ENCODE measurements around the gene GIGYF2. TPM values are rescaled to one million over a fixed set of nuclear protein-coding genes. Genes with fewer than 3 reads are reported as not detected.
A peak's percentile ranks its signal among the peaks of the same experiment; 100 is the strongest.

Gene GIGYF2
- total RNA-seq, 4 donors from 2014 or later, result 40.8 to 146 (median 76.0) TPM

GRCh38 chr2:232761301-232761907, 64.3 kb downstream of the GIGYF2 start:
- 48 to 63% methylated on average over 3 of the region's 3 CpGs for WGBS, 2 donors (ENCODE audit: low coverage in 1 of 2)
- no peak overlapping the region for H3K4me3 ChIP-seq
- in situ Hi-C loops (cut with MboI; ENCODE audit: low pct_ligation_motif_present in 1 of 4, low pct_unique_long_range_greater_than_20kb in 1 of 4, low sequenced_read_pairs in 3 of 4), result no loop called here
- no peak overlapping the region for H3K27ac ChIP-seq
- intact Hi-C loops (cut with DNase I; ENCODE audit: low total_unique reads), result no loop called here
- H3K4me1 ChIP-seq, result no peaks in the 10 kb centered on the region
- H3K36me3 ChIP-seq, result peaks cover 0 to 26% (median 12%) of the 10 kb centered on the region in 4 donors
- peak; percentile 23 for DNase-seq
- TF ChIP-seq EP300 (IDR thresholded peaks at IDR 0.05; ENCODE audit: low read depth) (no peak), CTCF (IDR thresholded peaks at IDR 0.05) (peak; percentile 28 to 49 (median 44))
- no peaks in the 10 kb centered on the region for H3K9me3 ChIP-seq
- H3K27me3 ChIP-seq, result no peaks in the 10 kb centered on the region

- intact Hi-C loops (cut with DNase I; ENCODE audit: low total_unique reads), result no loop called here
- Histone ChIP-seq H3K27me3 (no peaks in the 10 kb centered on the region), H3K9me3 (no peaks in the 10 kb centered on the region), H3K4me3 (no peak overlapping the region), H3K27ac (no peak overlapping the region), H3K4me1 (peaks cover 0 to 4% (median 0%) of the 10 kb centered on the region in 4 donors), H3K36me3 (peaks cover 0 to 26% (median 6%) of the 10 kb centered on the region in 4 donors)
- 98 to 100% methylated on average over 1 of the region's 1 CpG for WGBS, 2 donors (ENCODE audit: low coverage in 1 of 2)
- in situ Hi-C loops (cut with MboI; ENCODE audit: low pct_ligation_motif_present in 1 of 4, low pct_unique_long_range_greater_than_20kb in 1 of 4, low sequenced_read_pairs in 3 of 4), result no loop called here
- no peak for TF ChIP-seq POLR2AphosphoS5 (IDR thresholded peaks at IDR 0.05)
- TF ChIP-seq EP300 (IDR thresholded peaks at IDR 0.05; ENCODE audit: low read depth), result no peak
- no peak for TF ChIP-seq CTCF (IDR thresholded peaks at IDR 0.05)
- no peak for TF ChIP-seq POLR2A (IDR thresholded peaks at IDR 0.05)
- DNase-seq, result no peak
These were observed 70.7 kb downstream of the GIGYF2 start for GRCh38 chr2:232767866-232768265.

GRCh38 chr2:232770207-232770606, 73.1 kb downstream of the GIGYF2 start:
- DNase-seq, result no peak
- in situ Hi-C loops (cut with MboI; ENCODE audit: low pct_ligation_motif_present in 1 of 4, low pct_unique_long_range_greater_than_20kb in 1 of 4, low sequenced_read_pairs in 3 of 4), result no loop called here
- H3K9me3 ChIP-seq, result no peaks in the 10 kb centered on the region
- no peak overlapping the region for H3K27ac ChIP-seq
- intact Hi-C loops (cut with DNase I; ENCODE audit: low total_unique reads), result no loop called here
- H3K27me3 ChIP-seq, result no peaks in the 10 kb centered on the region
- H3K4me3 ChIP-seq, result no peak overlapping the region
- H3K36me3 ChIP-seq, result peaks cover 0 to 11% (median 3%) of the 10 kb centered on the region in 4 donors
- TF ChIP-seq EP300 (IDR thresholded peaks at IDR 0.05; ENCODE audit: low read depth) (no peak), POLR2A (IDR thresholded peaks at IDR 0.05) (no peak), POLR2AphosphoS5 (IDR thresholded peaks at IDR 0.05) (no peak), CTCF (IDR thresholded peaks at IDR 0.05) (no peak)
- peaks cover 0 to 4% (median 0%) of the 10 kb centered on the region in 4 donors for H3K4me1 ChIP-seq

- Histone ChIP-seq H3K9me3 (no peaks in the 10 kb centered on the region), H3K36me3 (peaks cover 0 to 11% (median 3%) of the 10 kb centered on the region in 4 donors), H3K4me3 (no peak overlapping the region), H3K4me1 (peaks cover 0 to 4% (median 0%) of the 10 kb centered on the region in 4 donors), H3K27ac (no peak overlapping the region), H3K27me3 (no peaks in the 10 kb centered on the region)
- 100% methylated on average over 1 of the region's 1 CpG for whole genome bisulfite sequencing, 2 donors (ENCODE audit: low coverage in 1 of 2)
- intact Hi-C loops (cut with DNase I; ENCODE audit: low total_unique reads), result no loop called here
- DNase-seq, result no peak
- in situ Hi-C loops (cut with MboI; ENCODE audit: low pct_ligation_motif_present in 1 of 4, low pct_unique_long_range_greater_than_20kb in 1 of 4, low sequenced_read_pairs in 3 of 4), result no loop called here
- TF ChIP-seq EP300 (IDR thresholded peaks at IDR 0.05; ENCODE audit: low read depth) (no peak), POLR2A (IDR thresholded peaks at IDR 0.05) (no peak), POLR2AphosphoS5 (IDR thresholded peaks at IDR 0.05) (no peak), CTCF (IDR thresholded peaks at IDR 0.05) (no peak)
These were observed 74.7 kb downstream of the GIGYF2 start for GRCh38 chr2:232771870-232772269.

Measured in transverse colon (tissue), 4 donors.